CD1c-positive myeloid dendritic cell (primary cell): ENCODE measurements around the gene DRC7.
"Not testable (repeated sequence)": the region's sequence is repeated elsewhere in the genome, so short reads cannot be mapped to it uniquely, and the experiment has no call there.

Source experiments
- DNase-seq: peaks from one replicate; pipeline ENCODE4 v3.0.0-alpha.2; 2016; ENCODE audit errors: extremely low spot score

DRC7 gene

DNA sequence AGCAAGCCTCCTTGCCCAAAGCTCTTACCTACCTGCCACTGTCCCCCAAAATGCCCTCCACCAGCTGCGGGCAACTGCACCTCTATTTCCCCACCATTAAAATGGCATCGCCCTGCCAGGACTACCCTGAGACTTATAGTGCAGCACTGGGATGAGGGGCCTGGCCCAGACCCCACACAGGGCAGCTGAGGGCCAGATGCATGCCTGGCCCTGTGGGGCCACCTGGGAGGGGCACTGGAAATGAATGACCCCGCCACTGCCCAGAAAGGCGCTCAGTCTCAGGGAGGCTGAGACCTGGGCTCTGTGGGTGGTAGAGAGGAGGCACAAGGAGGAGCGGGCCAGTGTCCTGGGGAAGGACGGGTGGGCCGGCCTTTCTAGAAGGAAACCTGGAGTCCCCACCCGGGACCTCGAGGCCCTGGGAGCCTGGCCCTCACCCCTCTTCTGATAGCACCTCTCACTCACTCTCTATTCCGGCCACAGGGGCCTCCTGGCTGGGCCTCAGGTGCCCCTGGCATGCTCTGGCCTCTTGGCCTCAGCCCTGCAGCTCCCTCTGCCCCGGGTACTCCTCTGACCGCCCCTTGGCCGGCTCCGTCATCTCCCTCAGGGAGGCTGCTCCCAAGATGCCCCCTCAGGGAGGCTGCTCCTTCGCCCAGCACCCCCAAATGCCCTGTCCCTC, 67.9 kb downstream of the DRC7 start:
- no peak for DNase-seq

DNA sequence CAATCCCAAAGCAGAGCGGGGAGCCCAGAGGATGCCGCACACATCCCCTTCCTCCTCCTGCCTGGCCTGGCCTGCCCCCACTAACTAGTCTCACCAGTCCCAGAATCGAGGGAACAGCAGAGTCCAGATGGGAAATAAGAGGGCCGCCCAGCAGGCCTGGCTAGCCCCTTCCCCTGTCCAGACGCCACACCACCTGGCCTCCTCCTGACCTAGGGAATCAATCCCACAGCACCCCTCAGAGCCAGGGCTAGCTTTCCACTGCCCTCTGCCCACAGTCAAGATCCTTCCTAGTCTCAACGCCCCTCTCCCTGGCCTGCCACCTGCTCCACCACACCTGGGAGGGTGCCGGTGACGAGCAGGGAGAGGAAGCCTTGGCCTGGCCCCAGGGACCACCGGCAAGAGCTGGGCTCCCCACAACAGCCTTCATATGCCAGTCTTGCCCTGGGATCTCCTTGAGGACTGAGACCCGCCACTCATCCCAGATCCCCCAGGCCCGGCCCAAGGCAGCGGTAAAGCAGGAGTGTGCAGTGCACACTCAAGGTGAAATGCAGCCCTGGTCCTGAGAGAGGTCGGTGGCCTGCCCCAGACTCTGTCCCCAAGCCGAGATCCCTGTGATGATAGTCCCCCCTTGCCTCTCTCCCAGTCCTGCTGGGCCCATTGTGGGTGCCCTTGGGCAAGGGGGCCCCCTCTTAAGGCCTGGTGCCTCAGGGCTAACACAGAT, 68.8 kb downstream of the DRC7 start:
- DNase-seq = no peak

DNA sequence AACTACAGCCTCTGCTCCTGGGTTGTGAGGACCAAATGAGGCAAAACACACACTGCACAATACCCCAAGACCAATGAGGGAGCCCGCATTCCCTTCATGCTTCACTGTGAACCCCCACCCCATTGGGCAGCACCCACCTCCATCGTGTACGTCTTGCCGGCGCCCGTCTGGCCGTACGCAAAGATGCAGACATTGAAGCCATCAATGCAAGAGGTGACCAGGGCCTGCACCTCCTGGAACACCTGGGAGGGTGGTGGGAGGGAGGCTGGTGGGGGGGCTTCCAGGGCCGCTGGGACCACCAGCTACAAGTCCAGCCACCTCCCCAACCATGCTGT, 69.4 kb downstream of the DRC7 start:
- no peak for DNase-seq

DNA sequence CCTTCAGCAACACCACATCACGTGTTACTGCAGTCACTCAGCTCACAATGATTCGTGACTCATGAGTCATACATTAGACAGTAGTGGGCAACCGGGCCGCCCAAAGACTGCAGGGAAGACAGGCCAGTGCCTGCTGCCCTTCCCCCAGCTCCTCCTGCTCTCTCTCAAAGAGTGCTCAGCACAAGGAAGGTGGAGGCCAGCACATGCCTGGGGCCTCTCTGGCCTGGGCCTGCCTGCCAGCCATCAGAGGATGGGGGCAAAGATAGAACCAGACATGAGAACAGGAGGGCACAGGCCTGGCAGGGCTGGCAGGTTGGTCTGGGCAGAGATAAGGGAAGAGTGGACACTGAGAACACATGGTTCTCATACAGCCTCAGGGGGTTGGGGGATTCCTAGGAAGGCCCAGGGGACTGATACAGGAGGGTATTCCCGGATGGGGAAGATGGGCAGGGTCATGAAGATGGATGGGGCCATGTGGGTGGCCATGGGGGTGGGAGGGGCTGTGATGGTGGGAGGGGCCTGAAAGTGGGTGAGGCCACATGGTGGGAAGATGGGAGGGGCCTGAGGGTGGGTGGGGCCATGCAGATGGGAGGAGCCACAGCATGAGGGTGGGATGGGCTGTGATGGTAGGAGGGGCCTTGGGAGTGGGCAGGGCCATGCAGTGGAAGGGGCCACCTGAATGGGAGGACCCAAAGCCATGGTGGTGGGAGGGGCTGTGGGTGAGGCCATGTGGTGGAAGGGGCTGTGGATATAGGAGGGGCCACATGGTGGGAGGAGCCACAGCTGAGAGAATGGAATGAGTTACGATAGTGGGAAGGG, 69.9 kb downstream of the DRC7 start:
- peak; percentile 66 for DNase-seq

GRCh38 chr16:57765160-57765728, 70.6 kb downstream of the DRC7 start:
- DNase-seq = no peak

- DNase-seq = no peak
Measured at GRCh38 chr16:57766714-57767348, 72.2 kb downstream of the DRC7 start.

GRCh38 chr16:57769541-57770145, 75.0 kb downstream of the DRC7 start:
- no peak for DNase-seq

DNA sequence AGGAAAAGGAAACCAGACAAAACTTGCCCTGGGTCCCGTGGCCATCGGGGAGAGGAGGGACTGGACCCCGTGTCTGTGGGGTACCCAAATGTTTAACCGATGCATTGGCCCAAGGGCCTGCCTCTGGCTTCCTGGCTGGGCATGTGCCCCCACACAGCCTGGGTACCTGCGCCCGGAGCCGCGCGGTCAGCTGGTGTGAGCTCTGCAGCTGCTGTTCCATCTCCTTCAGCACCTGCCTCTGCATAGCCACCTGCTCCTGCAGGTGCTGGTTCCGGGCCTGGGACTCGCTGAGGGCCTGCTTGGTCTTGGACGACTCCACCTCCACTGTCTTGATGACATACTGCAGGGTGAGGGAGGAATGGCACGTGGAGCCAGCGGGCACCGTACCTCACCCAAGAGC, 75.8 kb downstream of the DRC7 start:
- DNase-seq = no peak

DNA sequence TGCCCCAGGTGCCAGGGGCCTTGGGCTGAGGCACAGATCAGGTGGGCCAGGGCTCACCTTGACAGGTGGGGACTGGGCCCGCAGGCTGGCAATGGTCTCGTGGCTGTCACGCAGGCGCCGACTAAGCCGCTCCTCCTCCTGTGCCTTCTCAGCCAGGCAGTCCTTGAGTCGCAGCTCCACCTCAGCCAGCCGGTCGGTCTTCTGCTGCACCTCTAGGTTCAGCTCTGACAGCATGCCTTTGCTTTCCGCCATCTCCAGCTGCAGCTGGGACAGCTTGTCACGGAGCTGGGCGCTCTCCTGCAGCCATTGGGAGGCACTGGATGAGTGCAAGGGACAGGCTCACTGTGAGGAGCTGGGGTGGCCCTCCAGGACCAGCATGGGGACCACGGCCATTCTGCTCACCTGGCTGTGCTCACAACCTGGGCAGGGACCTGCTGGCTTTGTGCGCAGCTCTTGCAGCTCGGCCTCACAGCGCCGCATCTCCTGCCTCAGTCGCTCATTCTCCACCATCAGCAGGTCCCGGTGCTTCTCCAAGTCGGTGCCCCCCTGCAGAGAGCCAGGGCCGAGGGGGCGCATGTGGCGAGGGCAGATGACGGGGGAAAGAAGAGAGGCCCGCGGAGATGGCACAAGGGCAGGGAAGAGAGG, 76.7 kb downstream of the DRC7 start:
- DNase-seq = no peak

GRCh38 chr16:57773019-57773418, 78.4 kb downstream of the DRC7 start:
- no peak for DNase-seq

DNA sequence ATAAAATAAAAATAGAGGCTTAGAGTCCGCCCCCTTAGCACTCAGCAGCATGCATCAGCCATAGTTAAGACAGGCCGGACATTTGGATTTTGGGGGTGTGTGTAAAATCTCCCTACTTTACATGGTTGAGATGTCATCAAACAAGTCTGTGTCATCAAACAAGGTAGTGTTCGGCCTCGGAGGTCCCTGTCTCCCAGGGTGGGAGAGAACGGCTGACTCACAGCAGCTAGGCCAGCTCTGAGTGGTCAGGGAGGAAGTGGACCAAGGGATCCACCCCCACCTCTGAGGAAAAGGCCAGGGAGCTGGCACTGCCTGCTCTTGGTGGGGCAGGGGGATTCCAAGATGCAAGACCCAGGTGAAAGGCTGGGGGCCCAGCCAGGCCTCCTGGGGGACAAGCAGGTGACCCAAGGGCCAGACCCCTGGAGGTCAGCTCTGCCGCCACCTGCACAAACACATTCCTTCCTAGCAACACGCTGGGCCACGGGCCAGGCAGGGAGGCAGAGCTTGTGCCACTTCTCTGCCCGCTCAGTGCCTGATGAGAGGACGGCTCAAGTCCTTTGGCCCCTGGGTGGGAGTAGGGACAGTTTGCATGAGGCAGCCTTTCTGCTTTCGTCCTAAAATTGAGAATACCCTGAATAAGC, 79.2 kb downstream of the DRC7 start:
- DNase-seq = peak; percentile 26

GRCh38 chr16:57774705-57775285, 80.2 kb downstream of the DRC7 start:
- DNase-seq = peak; percentile 25

GRCh38 chr16:57775661-57776469, 81.3 kb downstream of the DRC7 start:
- DNase-seq = no peak

DNA sequence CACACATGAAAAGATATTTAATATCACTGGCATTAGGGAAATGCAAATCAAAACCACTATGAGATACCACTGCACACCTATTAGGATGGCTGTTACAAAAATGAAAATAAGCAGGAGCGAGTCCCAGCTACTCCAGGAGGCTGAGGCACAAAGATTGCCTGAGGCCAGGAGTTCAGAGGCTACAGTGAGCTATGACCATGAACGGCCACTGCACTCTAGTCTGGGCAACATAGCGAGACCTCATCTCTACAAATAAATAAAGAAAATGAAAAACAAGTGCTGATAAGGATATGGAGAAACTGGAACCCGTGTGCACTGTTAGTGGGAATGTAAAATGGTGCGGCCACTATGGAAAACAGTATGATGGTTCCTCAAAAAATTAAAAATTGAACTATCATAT, 84.1 kb downstream of the DRC7 start:
- DNase-seq = no peak

DNA sequence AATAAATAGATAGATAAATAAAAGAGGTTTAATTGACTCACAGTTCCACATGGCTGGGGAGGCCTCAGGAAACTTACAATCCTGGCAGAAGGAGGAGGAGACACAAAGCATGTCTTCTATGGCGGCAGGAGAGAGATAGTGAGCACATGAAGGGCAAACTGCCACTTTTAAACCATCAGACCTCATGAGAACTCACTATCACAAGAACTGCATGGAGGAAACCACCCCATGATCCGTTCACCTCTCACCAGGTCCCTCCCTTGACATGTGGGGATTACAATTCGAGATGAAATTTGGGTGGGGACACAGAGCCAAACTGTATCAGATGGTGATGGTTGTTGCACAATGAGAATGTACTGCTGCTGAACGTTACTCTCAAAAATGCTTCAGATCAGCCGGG, 85.2 kb downstream of the DRC7 start:
- not testable (repeated sequence) for DNase-seq

DNA sequence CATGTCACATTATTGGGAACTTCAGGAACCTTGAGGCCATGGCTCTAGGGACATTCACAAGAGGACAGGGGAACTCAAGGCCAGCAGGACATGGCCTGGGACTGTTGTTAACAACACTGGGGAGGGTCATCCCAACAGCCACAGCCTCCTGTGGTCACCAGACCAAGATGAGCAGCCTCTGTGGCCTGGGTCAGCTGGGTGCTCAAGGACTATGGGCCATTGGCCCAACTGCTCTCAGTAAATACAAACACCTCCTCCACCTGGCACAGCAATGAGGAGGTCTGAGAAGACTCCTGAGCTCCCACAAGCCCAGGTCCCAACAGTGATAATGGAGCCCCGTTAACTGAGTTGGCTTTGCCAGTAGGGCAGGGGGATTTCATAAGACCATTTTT, 86.7 kb downstream of the DRC7 start:
- DNase-seq = no peak
